HepG2 (cell line): ENCODE results near the gene CNEP1R1. TPM values are rescaled to one million over a fixed set of nuclear protein-coding genes. Genes with fewer than 3 reads are reported as not detected.

Experiments
- GPN1 ChIP-seq: sonication (generic); formaldehyde crosslinking; IDR thresholded peaks from 2 replicates; pipeline ENCODE4 v1.5.1; 2020; ENCODE audit warnings: missing genetic modification reagents, borderline replicate concordance
- HCFC1 ChIP-seq: fragments of 150-350 bp; IDR thresholded peaks from 2 replicates; pipeline ENCODE4 v1.6.1; 2014; ENCODE audit warnings: low read depth, low read length
- HOXA7 ChIP-seq: sonication (generic); formaldehyde crosslinking; IDR thresholded peaks from 2 replicates; pipeline ENCODE4 v1.8.1; 2022; ENCODE audit warnings: mild to moderate bottlenecking, missing genetic modification reagents, moderate library complexity
- NFAT5 ChIP-seq: sonication (generic); formaldehyde crosslinking; IDR thresholded peaks from 2 replicates; pipeline ENCODE4 v1.4.0; 2020; ENCODE audit warnings: missing genetic modification reagents
- NONO ChIP-seq, 2 experiments: fragments of 450-650 bp in 1 of 2; sonication (generic) in 1 of 2; formaldehyde crosslinking in 1 of 2; IDR thresholded peaks in 1 of 2; conservative IDR thresholded peaks in 1 of 2; 2 replicates each; pipeline versions ENCODE4 v1.6.1 to v1.8.0; 2017 to 2022; ENCODE audit warnings: mild to moderate bottlenecking in 1 of 2, missing genetic modification reagents in 1 of 2, moderate library complexity in 1 of 2
- RORA ChIP-seq: sonication (generic); formaldehyde crosslinking; IDR thresholded peaks from 2 replicates; pipeline ENCODE4 v1.5.0; 2020; ENCODE audit warnings: mild to moderate bottlenecking, missing genetic modification reagents, moderate library complexity
- SMAD3 ChIP-seq: sonication (generic); formaldehyde crosslinking; IDR thresholded peaks from 2 replicates; pipeline ENCODE4 v1.4.0; 2020; ENCODE audit warnings: missing genetic modification reagents
- SNAPC2 ChIP-seq: sonication (generic); formaldehyde crosslinking; IDR thresholded peaks from 2 replicates; pipeline ENCODE4 v1.8.1; 2022; ENCODE audit warnings: mild to moderate bottlenecking, missing genetic modification reagents
- TBL1XR1 ChIP-seq: fragments of 150-350 bp; IDR thresholded peaks from 2 replicates; pipeline ENCODE4 v1.6.1; 2014; ENCODE audit warnings: borderline replicate concordance, low read length; ENCODE audit not compliant: partially characterized antibody
- ZFP90 ChIP-seq: sonication (generic); formaldehyde crosslinking; IDR thresholded peaks from 2 replicates; pipeline ENCODE4 v1.8.0; 2022; ENCODE audit warnings: missing genetic modification reagents, mild to moderate bottlenecking, inconsistent platforms, borderline replicate concordance
- ZMYM2 ChIP-seq: sonication (generic); formaldehyde crosslinking; IDR thresholded peaks from 2 replicates; pipeline ENCODE4 v1.8.0; 2022; ENCODE audit warnings: mild to moderate bottlenecking, missing genetic modification reagents
- ZNF124 ChIP-seq: sonication (generic); formaldehyde crosslinking; IDR thresholded peaks from 2 replicates; pipeline ENCODE4 v1.4.0; 2020; ENCODE audit warnings: missing genetic modification reagents
- ZNF20 ChIP-seq: sonication (generic); formaldehyde crosslinking; IDR thresholded peaks from 2 replicates; pipeline ENCODE4 v1.4.0; 2020; ENCODE audit warnings: mild to moderate bottlenecking, moderate library complexity, missing genetic modification reagents
- ZNF280B ChIP-seq: sonication (generic); formaldehyde crosslinking; IDR thresholded peaks from 2 replicates; pipeline ENCODE4 v1.5.0; 2020; ENCODE audit warnings: missing genetic modification reagents, mild to moderate bottlenecking, borderline replicate concordance
- ZNF335 ChIP-seq: sonication (generic); formaldehyde crosslinking; IDR thresholded peaks from 2 replicates; pipeline ENCODE4 v1.4.0; 2020; ENCODE audit warnings: missing genetic modification reagents
- ZNF563 ChIP-seq: sonication (generic); formaldehyde crosslinking; IDR thresholded peaks from 2 replicates; pipeline ENCODE4 v1.8.0; 2022; ENCODE audit warnings: mild to moderate bottlenecking, moderate library complexity, missing genetic modification reagents
- ZNF704 ChIP-seq: sonication (generic); formaldehyde crosslinking; IDR thresholded peaks from 2 replicates; pipeline ENCODE4 v1.8.1; 2023; ENCODE audit warnings: mild to moderate bottlenecking, inconsistent platforms, moderate library complexity, missing genetic modification reagents, borderline replicate concordance
- ZNF740 ChIP-seq: sonication (generic); formaldehyde crosslinking; IDR thresholded peaks from 2 replicates; pipeline ENCODE4 v1.4.0; 2020; ENCODE audit warnings: missing genetic modification reagents
- ZNF883 ChIP-seq: sonication (generic); formaldehyde crosslinking; IDR thresholded peaks from 2 replicates; pipeline ENCODE4 v1.5.1; 2020; ENCODE audit warnings: mild to moderate bottlenecking, missing genetic modification reagents; ENCODE audit errors: not compliant biosample characterization
- ZZZ3 ChIP-seq: sonication (generic); formaldehyde crosslinking; IDR thresholded peaks from 2 replicates; pipeline ENCODE4 v1.4.0; 2020; ENCODE audit warnings: missing genetic modification reagents, mild to moderate bottlenecking, borderline replicate concordance
- polyA plus RNA-seq, 8 experiments: library from polyadenylated mRNA; depleted of rRNA in 3 of 8; stranded (reverse) in 7 of 8; unstranded in 1 of 8; fragments of >200 nt; fragmentation: Illumina TruSeq in 4 of 8; extraction: Trizol in 4 of 8; gene quantifications; 2 replicates each; pipeline versions ENCODE4 v1.2.1 to v1.2.3, GENCODE V29; 2011 to 2016; ENCODE audit warnings: low read depth in 4 of 8, missing spikeins in 1 of 8, mixed read lengths in 1 of 8; ENCODE audit not compliant: insufficient read depth in 1 of 8
- total RNA-seq, 5 experiments: library from RNA; depleted of rRNA; stranded (reverse); fragments of >200 nt; fragmentation: Illumina TruSeq; extraction: Trizol; gene quantifications; 2 replicates each; pipeline ENCODE4 v1.2.3, GENCODE V29; 2016; ENCODE audit warnings: low read depth in 1 of 5

CNEP1R1 gene
- total and polyA plus RNA-seq, 2 of the 13 experiments (the other 11 are each of a cell fraction or from before 2014, with no cell fraction given) = 23.6 to 26.8 TPM

- TF ChIP-seq ZZZ3 (CRISPR knock-in tag) (no peak; the same call in 1 of the 2 replicates), RORA (CRISPR knock-in tag) (no peak), ZNF20 (CRISPR knock-in tag) (0 out of 2 replicates have a peak, but pooled peaks have one; percentile 57), ZNF335 (peak; percentile 74), ZNF124 (CRISPR knock-in tag) (0 out of 2 replicates have a peak, but pooled peaks have one; percentile 24), ZNF704 (CRISPR knock-in tag) (peak; percentile 77), NFAT5 (CRISPR knock-in tag) (peak; percentile 80), SNAPC2 (no peak), SMAD3 (CRISPR knock-in tag) (no peak), ZFP90 (CRISPR knock-in tag) (peak; percentile 89), ZNF740 (CRISPR knock-in tag) (no peak), TBL1XR1 (no peak), GPN1 (CRISPR knock-in tag) (peak; percentile 89; the same call in 1 of the 2 replicates), HOXA7 (CRISPR knock-in tag) (no peak), ZNF280B (no peak), ZNF563 (CRISPR knock-in tag) (peak; percentile 79), ZMYM2 (peak; percentile 99), ZNF883 (CRISPR knock-in tag) (peak; percentile 91), NONO (IDR thresholded peaks at IDR 0.05) (no peak), NONO (CRISPR knock-in tag; conservative IDR thresholded peaks at IDR 0.05) (peak; percentile 58; the same call in 1 of the 2 replicates), HCFC1 (no peak)
Observed at GRCh38 chr16:50065624-50066481, 40.8 kb downstream of the CNEP1R1 start, which contains the start of gene HEATR3 (continued).
